Raji (cell line): ENCODE data around the gene CSRP3.

ENCODE experiments used
- POLR2A ChIP-seq: IDR thresholded peaks from 2 replicates; pipeline ENCODE4 v1.6.1; 2011; ENCODE audit warnings: low read depth, low read length, control low read depth; ENCODE audit not compliant: insufficient read depth

Gene CSRP3

DNA sequence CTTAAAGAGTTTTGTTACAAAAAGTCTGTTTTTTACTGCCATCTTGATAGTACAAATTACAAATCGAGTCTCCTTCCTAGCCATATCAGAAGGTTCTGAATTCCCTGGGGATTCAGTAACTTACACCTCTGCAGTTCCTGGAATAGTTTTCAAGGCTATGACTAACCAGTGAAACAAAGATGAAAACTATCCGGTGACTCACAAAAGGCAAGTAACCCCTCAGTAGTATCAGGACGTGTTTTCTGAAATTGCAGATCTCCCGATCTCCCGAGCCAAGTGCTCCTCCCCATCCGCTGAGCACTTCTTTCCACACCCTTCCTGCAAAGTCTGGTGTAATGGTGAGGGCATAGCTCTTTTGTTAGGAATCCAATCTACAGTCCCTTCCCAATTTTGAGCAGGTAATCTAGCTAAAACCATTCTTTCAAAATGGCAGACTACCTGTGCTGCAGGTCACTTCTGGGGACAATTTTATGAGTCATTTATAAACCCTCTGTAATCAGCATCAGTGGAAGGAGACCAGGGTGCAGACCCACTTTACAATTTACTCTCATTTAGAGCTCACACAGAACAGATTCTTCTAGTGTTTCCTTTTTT lies 31.2 kb upstream of the CSRP3 start:
- no peak for TF ChIP-seq POLR2A

DNA sequence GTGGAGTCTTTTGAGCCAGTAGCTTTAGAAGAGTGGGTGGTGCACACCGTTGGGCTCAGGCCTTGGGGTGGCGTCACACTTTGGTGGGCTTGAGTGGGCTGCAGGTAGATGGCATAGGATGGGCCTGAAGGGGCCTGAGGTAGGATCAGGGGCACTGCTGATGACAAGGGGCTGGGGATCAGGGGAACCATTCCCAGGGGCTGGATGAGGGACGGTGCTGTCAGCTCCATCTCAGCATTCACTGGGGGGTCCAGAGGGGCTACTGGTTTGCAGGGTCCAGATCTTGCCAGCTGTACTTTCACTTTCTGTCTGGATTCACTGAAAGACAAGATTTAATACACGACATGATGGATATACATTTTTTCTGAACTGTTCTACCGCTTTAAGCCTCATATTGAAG lies 27.9 kb upstream of the CSRP3 start:
- TF ChIP-seq POLR2A, result no peak

DNA sequence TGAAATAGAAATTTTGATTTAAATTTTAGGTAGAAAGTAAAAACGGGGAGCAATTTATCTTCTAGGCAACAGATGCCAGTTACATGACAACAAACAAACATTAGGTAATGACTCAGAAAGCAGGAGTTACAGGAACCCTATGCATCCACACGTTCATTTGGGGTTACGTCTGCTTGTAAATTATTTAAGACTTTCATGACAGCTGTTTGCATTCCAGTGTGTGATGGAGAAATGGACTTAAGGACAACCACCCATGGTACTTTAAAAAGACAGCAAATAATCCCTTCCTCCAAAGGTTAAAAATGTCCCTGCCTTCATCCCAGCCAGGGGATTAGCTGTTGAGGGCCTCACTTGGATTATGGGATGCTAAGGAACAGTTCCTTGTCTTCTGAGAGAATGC lies 27.2 kb upstream of the CSRP3 start:
- no peak for TF ChIP-seq POLR2A

GRCh38 chr11:19226378-19227195 lies 24.8 kb upstream of the CSRP3 start:
- TF ChIP-seq POLR2A, result no peak

DNA sequence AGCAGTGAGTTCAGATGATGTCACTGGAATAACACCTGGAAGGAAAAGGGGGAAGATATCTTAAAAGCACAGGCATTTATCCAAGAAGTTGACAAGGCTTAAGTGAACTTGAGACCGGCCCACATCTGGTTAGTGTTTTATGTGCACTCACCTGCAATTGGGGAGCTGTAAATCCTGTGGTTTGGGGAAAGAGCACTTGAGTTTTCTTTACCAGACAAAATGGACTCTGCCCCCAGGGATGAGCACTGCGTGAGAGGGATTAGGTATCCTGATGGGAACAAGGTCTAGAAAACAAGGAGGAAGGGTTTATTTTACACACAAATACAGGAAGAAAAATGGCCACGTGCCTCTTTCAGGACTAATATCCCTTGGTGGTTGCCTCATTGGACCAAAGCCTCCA lies 23.8 kb upstream of the CSRP3 start:
- TF ChIP-seq POLR2A, result no peak

- no peak for TF ChIP-seq POLR2A
These were observed 23.3 kb upstream of the CSRP3 start for GRCh38 chr11:19225123-19225522.

DNA sequence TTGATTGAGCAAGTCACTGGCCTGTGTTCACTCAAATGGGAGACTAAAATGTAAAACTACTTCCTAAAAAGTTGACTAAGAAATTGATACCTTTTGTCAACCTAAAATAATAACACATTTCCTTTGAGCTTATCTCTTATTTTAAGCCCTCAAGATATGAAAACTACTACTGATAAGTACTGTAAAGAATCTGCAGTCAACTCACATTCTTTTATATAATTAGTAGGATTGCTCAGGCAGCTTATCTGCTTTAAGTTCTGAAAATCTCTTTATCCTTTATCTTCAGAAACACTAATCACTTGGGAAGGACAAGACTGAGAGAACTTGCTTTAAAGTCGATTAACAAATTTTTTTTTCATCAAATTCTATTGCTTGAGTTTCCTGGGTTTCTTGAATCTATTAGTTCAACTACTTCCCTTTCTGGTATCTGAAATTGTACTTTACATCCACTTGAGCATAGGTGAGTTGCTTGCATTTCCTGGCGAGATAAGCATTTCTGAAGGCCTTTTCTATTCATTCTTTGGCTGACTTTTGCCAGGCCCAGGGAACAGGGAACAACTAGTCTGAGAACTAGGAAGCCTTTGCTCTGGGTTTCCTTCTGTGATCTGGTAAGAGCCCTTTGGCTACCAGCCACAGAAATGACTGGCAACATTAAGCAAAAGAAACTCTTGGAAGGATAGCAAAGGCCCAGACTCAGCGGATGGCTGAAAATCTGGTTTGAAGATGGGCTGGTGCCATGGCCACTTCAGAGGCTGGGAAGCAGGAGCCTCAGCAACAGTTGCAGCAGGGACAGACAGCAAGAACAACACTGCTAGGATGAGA lies 19.3 kb upstream of the CSRP3 start:
- no peak for TF ChIP-seq POLR2A

DNA sequence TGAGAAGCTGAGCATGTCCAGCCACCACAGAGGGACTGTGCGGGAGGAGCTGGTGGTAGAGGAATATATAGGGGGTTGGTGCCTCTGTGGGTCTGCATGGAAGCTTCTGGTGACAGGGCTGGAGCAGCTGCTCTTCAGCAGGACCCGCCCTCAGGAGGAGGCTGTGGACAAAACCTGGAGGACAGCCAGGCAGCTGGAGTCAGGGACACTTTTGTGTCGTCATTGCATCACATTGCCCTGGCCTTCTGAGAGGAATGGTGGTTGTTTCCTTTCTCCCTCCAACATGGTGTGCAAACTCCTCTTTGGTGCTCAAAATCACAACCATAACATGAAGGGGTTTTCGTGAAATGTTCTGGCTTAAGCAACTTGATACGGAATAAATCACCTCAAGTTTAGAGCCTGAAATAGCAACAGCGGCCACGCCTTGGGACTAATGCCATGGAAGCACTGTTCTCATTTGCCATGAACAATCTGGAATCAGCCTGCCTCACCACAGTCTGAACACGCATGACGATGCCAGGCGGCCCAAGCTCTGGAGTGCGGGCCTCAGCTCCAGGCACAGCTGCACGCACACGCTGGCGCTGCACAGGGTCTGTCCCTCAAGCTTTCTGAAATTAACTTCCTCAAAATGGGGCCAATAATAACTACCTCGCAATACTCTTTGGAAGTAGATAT lies 17.1 kb upstream of the CSRP3 start:
- TF ChIP-seq POLR2A, result no peak

GRCh38 chr11:19218216-19218615 lies 16.4 kb upstream of the CSRP3 start:
- TF ChIP-seq POLR2A, result no peak

GRCh38 chr11:19216709-19217374 lies 15.1 kb upstream of the CSRP3 start:
- TF ChIP-seq POLR2A, result no peak

- no peak for TF ChIP-seq POLR2A
These were observed 14.2 kb upstream of the CSRP3 start for GRCh38 chr11:19216021-19216420.

DNA sequence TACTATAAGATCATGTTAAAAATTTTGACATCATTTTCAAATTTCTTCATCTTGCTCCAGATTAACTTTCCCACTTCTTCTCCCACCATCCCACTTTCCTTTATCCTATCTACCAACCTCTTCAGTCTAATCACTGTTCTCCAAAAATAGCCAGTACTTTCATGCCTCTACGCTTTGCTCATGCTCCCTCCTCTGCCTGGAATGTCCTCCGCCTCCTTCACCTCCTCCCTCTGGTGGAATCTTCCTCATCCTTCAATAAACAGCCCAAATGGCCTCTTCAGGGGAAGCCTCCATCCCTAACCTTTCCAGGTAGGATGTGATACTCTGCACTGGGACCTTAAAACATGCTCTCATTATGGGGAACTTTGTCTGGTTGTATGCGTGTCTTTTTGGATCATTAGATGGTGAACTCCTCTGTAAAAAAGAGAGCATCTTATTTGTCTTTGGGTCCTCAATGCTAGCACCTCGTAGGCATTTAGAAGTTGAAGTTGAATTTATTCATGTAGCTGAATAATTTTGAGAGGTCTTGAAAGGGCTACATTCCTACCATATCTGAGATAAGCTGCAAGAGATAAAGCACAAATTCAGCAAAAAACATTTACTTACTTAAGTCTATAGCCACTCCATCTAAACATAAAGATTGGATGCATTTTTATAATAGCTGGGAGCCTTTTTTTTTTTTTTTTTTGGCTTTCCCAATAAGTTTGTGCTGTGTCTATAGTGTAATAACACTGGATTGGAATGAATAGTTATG lies 8.0 kb upstream of the CSRP3 start:
- no peak for TF ChIP-seq POLR2A

- no peak for TF ChIP-seq POLR2A
These were observed 7.3 kb upstream of the CSRP3 start for GRCh38 chr11:19208959-19209546.

DNA sequence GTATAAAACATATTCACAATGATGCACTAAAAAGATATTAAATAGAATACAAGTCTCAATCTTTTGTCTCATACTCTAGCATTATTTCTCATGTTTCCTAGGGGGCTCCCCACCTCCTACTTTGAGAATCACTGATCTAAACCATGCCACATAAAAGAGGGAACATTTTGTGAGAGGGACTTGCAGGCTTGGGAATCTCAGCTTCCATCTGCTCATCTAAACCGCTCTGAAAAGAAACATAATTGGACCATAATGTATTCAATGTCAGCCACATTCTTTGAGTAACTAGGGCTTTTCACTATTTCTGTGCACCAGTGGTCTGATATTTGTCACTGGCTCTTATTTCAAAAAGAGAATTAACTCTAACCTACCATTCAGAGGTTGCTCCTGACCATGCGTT lies 6.4 kb upstream of the CSRP3 start:
- TF ChIP-seq POLR2A, result no peak
